Urothelium cell line (cell line): Measurements from ENCODE around the gene NDST1.

Source experiments
- DNase-seq: peaks from one replicate; pipeline ENCODE4 v3.0.0; 2011; ENCODE audit warnings: low spot score, mixed read lengths
- FAIRE-seq: peaks from 2 replicates; lab custom pipeline; 2011; peaks lifted over from hg19 to GRCh38; lab: Jason Lieb, UNC

NDST1 gene

DNA sequence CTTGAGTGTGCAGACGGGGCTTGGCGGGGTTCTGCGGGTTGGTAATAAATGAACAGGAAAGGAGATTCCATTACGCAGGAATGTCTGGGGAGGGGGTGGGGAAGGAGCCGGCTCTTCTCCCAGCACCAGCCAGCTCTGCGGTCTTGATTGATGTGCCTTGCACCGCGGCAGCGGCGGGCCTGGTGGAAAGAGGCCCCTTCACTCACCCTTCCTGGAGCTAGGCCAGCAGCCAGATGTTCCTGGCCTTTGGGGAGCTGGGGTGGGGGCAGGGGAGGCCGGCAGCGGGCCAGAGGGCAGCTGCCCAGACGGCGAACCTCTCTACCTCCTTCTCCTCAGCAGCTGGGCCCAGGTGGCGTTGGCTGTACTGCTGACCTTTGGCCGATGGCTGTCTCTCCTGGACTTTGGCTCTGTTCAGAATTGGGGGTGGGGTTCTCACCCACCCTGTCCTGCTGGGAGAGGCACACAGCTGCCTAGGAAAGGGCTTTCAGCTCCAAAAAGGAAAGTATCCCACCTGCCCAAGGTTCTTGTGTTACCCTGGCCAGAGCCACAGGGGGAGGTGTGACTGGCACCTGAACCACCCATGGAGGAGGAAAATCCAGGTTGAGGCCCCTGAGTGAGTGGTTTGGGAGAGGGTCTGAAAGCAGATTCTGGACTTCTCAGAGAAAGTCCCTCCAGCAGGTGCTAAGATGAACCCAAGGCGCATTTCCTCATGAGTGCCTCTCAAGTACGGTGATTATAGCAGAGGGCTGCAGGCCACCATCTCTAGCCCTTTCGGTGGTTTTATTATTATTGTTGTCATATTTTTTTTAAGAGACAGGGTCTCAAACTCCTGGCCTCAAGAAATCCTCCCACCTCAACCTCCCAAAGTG is 74.5 kb downstream of the NDST1 start:
- peak; percentile 85 for DNase-seq
- peak; percentile 95 for FAIRE-seq

DNA sequence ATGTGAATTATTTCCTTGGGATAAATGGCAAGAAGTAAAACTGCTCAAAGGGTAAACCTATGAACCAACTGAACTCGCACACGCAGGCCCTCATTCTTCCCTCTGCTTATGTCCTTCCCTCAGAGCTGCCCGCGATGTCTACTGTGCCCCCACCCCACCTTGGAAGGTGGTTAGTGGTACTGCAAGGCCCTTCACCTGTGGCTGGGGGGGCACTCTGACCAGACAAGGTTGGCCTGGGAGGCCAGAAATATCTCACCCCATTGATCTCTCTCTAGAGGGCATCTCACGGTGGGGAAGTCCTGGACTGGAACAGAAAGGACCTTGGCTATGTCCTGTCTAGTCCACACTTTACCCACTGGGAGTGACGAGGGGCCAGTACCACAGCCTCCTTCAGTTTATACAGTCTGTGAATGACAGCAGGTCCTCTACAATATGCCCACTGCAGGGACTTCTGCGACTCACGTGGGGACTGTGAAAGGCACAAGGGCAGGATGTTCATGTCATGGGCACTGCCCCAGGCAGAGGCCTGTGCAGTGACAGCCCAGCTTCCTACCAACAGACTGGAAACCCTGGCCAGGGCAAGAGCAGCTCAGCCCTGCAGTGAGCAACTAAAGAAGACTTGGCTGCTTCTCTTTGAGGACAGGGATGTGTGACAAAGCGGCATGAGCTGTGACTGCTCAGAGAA is 75.8 kb downstream of the NDST1 start:
- FAIRE-seq (no peak), DNase-seq (no peak)

DNA sequence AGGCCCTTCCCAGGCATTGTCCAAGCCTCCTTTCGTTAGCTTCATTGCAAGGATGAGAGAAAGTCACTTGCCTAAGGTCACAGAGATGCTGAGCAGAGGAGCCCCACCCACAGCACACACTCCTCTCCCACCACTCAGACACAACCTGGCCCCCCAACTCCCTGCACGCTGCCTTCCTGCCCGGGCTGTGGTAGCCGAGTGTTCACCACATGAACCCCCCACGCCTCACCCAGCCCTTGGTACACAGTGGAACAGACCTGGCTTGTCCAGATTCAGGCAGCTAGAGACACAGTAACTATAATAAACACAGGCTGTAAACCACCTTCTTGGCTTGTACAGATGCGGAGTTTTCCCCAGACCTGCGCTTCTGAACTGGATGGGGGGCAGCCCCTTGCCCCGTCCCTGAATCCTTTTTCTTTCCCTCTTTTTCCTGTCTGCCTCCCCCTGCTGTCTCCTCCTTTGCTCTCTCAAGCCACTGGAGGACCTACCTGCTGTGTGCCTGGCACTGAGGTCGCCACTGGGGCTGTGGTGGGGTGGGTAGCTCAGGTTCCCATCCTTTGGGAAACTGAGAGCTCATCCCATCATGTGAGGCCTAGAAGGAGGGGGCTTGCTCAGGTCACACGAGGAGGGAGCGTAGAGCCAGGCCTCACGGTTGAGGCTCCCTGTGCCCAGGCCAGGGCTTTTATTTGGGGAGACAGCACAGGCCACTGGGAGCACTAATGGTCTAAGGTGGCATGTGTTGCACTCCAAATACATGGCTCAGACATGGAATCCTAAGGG is 76.8 kb downstream of the NDST1 start:
- DNase-seq (no peak), FAIRE-seq (peak; percentile 75)

DNA sequence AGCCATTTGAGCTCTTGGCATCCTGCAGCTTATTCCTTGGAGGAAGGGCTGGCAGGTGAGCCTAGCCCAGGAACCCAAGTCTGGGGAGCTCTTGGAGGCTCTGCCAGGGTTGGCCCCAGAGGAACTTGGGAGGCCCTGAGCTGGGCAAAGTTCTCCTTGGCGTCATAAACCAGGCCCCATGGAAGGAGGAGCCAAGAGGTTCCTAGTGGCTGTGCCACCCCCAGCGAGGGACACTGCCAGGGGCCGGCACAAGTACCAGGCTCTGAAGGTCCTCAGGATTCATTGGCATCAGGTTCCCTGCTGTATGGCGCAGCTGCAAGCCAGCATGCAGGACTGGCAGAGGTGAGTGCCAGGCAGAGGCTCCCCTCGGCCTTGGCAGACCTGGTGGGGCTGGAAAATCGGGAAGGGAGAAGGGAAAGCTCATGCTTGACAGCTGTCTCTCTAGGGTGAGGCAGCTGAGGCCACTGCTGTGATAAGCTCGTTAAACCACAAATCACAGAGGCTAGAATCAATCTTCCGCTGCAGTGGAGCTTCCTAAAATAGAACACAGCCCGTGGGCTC is 77.9 kb downstream of the NDST1 start:
- DNase-seq (no peak), FAIRE-seq (no peak)

DNA sequence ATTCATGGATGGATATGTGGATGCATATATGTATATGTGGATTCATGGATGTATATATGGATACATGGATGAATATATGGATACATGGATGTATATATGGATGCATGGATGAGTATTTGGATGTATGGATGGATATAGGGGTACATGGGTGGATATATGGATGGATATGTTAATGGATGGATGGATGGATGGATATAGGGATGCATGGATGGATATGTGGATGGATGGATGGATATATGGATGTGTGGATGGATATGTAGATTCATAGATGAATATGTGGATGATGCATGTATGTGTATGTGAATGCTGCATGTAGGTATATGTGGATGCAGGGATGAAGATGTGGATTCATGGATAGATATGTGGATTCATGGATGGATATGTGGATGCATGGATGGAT is 79.1 kb downstream of the NDST1 start:
- no peak for DNase-seq
- FAIRE-seq: peak; percentile 53

DNA sequence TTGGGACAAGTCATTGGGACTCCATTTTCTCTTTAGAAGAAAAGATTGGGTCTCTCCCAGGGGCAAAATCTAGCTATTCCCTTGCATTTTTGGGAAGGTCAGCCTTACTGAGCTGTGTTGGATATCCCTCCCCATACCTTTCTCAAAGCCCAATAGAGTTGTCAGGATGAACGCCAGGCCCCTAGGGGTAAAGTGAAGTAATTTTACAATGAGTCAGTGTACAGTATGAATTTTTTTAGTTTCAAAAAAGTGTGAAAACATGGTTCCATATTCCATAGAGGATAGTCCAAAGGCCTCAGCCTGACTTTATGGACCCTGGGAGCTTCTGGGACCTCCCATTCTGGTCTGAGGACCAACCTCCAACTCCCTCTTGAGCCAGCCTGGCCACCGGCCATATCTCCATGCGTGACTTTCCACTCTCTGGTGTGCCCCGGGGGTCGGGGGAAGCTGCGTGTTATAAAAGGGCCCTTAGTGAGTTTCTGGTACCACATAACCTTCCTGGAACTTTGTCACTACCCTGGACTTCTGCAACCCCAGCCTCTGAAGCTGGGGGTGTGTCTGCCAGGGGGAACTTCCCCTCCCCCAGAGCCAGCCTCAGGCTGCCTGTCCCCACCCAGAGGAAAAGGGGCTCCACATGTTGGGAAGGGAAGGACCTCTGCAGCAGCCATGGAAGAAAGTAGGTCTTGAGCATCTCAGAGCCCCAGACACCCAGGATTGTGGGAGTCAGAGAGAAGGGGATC is 80.1 kb downstream of the NDST1 start:
- DNase-seq: no peak
- no peak for FAIRE-seq

DNA sequence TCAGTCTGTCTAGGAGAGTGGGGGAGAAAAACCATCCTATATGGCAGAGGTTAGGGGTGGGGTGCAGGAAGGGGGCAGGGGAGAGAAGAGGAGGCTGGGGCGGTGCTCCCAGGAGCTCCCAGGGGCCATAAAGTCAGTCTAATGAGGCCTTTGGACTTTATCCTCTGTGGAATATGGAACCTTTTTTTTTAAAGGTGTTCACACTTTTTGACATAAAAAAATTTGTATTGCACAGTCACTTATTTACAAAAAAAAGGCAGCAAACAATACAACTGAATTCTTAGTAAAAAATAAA is 80.6 kb downstream of the NDST1 start:
- FAIRE-seq: no peak
- no peak for DNase-seq

DNA sequence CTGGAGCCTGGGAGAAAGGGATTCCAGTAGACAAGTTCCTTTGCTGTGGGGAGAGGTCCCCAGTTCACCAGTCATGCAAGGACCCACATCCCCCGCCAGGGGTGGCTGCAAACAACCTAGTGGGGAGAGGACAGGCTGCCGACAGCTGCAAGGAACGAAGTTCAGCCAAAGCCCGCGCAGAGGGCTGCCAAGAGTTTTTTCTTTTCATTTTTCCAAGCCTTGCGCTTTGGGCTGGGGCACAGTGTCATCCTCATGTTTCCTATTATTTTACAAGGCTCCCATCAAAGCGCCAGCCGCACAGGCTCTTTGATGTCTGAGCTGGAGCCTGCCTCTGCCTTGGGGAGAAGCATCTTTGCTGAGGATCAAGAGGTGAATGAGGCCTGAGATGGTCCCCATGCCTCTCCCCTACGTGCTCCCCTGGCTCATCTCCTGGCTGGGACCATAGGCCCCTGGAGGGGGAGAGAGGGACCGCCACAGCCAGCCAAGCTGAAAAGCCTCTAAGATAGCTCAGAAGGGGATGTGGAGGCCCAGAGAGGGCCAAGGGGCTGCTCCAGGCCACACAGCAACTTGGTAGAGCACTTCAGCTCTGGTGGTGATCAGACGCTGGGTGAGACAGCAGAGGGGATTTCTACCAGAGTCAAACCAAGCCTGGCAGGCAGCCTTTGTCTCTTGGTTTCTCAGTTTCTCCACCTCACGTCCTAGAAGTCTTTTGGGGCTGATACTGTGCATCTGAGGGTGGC is 82.1 kb downstream of the NDST1 start:
- no peak for FAIRE-seq

DNA sequence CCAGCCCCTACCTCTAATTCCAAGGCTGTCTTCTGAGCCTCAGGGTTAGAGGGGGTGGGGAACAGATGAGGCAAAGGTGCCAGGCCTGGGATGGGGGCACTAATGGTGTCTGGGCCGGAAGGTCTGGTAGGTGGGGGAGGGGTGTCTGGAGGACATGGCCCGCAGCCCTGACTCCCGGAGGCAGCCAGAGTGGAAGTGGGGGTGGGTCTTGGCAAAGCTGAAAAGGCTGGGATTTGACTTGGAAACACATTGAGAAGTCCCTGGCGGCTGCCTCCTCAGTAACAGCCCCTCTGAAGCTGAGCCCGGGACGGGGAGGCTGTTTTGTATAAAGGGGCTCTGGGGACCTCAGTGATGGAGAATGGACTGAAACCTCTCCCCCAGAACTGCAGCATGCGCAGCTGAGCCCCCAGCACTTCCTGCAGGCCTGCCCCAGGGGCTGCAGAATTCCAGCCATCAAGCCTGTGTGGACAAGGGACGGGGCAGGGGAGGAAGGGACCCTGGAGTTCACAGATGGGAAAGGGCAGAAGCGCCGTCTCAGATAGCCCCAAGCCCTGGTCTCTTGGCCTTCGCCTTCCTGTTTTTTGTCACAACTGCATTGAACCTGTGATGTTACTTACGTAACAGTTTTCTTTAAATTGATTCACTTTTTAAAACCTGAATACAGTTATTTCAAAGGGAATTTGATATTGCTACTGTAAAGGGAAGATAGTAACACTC is 83.2 kb downstream of the NDST1 start:
- DNase-seq: no peak
- FAIRE-seq: no peak

More for the DNA sequence above, 82.1 kb downstream of the NDST1 start:
- DNase-seq: no peak

DNA sequence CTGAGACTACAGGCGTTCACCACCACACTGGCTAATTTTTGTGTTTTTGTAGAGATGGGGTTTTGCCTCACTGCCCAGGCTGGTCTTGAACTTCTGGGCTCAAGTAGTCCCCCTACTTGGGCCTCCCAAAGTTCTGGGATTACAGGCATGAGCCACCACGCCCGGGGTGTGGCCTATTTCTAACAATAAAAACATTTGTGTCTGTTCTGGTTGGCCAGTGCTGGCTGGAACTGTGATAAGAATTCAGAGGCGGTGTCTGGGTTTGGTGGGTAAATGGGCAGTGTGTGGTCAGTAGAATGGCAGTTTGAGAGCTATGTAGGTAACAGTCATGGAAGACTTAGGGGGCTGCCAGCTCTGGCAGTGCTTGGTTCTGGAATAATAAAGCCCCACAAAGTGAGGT is 85.7 kb downstream of the NDST1 start:
- no peak for FAIRE-seq
- DNase-seq: no peak

DNA sequence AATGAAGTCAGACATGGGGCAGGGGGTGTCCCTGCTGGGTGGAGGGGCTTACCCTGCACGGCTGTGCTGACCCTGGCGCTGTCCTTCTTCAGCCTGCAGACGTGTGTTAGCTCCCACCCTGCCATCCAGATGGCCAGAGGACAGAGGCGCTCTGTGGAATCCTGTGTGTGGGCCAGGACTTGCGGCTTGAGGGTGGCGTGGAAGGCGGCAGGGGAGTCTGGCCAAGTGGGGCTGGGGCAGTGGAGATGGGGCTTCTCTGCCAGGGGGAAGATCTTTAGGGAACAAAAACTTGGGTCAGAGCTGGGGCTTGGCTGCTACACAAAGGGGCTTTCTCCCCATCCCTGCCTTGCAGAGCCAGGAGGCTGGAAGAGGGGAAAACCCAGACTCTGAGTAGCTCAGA is 86.1 kb downstream of the NDST1 start:
- FAIRE-seq: no peak
- DNase-seq: no peak

DNA sequence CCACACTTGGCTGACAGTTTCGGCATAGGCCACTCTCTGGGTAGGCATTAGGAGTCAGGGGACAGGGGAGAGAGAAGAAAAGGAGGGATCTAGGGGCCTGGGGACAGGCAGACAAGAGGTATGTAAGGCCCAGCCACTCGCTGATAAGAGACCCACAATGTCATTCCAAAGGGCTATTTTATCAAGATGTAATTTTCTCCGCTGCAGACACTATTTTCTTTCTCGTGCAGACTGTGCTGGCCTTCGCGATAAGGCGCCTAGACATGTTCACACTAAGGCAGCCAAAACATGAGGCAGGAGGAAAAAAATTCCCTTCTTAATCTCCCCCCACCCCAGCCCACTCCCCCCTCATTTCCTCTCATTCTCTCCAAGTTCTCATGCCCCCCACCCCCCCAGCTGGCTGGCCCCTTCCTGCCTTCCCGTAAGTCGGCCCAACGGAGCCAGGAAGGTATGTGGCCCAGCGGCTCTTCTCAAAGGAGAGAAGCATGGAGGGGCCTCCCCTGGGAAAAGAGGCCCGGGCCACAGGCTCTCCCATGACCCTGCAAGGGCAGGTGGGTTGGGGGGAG is 87.6 kb downstream of the NDST1 start:
- DNase-seq (no peak), FAIRE-seq (no peak)

DNA sequence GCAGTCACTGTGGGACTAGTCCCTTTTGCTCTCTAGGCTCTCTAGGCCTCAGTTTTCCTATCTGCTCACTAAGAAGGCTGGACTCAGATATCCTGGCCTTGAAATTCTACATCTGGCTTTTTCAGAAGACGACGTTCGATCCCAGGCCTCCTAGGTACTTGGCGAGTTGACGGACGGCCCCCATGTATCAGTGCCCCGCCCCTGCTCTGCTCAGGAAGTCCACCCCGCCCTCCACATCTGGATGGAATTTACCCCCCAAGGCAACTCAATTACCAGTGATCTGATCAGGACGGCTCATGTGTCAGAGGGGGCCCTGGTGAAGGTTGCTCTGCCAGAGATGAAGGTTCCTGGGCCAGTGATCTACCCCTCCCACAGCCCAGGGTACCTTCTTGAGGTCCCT is 88.4 kb downstream of the NDST1 start:
- DNase-seq: no peak
- no peak for FAIRE-seq

DNA sequence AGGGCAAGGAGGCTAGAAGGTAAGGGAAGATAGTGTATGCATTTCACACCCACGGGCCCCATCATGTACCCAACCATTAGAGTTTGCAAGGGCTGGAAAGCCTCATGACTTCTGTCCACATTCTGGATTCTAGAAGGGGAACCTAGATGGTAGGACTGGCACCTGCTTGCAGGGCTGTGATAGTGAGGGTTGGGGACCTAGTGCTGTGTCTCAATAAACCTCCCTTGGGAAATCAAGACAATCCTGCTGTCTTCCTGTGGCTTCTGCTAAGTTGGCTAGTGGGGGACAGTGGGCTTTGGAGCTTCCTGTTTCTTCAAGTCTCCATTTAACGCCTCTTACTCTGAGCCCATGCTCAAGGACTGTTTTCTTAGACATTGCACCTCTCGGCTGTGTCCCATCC is 88.9 kb downstream of the NDST1 start:
- DNase-seq: no peak
- no peak for FAIRE-seq

DNA sequence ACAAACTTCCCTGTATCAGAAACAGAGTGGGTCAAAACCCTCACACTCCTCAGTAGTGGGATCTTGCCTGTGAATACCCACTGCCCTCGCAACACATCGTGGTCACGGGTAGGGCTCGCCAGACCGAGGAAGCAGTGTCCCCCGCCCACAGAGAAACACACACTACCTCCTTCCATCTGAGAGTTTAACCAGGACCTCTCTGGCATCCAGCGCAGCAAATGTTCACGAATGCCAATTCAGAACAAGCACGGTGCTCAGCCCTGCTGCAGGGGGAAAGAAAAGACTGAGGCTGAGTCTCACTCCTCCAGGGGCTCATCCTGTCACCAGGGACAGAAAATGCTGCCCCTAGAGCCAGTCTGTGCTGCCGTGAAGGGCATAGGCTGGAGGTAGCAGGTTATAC is 90.1 kb downstream of the NDST1 start:
- DNase-seq (no peak), FAIRE-seq (no peak)

DNA sequence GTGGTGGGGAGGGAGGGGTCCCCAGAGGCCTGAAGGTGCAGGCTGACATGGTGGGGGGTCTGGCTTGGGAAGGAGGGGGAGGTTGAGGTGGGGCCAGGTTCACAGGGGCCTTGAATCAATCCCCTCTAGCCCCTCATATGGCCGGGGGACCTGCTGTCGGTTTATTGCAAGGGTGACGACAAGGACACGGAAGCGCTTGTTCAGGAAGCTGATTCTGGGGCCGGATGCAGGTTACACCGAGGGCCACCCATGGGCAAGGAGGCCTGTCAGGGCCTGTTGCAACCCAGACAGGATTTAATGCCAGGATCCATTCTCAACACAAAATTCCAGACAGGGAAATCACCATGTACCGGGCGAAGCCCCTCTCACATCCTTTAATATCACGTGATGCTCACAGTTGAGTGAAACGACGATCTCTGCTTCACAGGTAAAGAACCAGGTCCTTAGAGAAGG is 90.9 kb downstream of the NDST1 start:
- DNase-seq (no peak), FAIRE-seq (no peak)

DNA sequence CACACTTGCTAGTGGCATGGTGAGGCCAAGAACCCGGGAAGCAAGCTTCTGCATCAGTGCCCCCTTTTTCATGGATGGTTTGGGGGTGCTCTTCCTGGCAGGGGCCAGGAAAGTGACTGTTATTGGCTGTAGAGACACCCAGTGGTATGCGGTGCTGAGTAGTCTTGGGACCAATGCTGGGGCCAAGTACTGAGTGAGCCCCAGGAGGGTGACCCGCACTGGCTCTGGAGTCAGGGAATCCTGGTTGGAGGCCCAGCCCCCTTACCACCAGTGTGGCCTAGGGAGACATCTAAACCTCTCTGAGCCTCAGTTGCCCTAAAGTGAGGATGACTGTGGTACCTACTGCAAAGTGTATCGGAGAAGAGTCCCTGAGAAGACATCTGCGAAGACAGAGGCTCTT is 91.3 kb downstream of the NDST1 start:
- no peak for DNase-seq
- no peak for FAIRE-seq

DNA sequence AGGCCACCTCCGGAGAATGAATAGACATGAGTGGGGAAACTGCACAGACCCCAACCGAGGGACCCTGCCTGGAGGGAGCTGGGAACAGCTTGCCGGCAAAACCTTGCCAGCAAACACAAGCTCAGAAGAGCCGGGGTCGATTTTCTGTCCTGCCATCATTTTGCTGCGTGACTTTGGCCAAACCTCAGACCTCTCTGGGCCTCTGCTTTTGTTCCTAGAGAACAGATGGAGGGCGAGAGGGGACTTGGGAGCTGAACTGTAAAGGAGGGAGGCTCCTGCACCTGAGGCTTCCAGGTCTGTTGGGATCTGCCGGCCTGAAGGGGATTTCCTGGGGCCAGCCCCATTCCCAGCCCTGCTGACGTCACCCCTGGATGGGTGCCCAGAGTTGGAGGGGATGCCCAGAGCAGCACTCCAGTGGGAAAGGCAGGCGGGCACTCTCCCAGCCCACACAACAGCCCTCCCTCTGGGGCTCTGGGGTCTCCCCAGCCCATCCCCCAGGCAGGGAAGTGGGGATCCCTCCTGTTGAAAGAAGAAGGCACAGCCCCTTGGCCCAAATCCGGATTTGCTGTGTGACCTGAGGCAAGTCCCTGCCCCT is 92.1 kb downstream of the NDST1 start:
- FAIRE-seq: no peak
- DNase-seq: peak; percentile 93
